ENCODE measurements around the gene DEXI. TPM values are rescaled to one million over a fixed set of nuclear protein-coding genes. Genes with fewer than 3 reads are reported as not detected.

DEXI gene
- total and polyA plus RNA-seq, 2 experiments from 2014 or later = 42.1 to 101 TPM

DNA sequence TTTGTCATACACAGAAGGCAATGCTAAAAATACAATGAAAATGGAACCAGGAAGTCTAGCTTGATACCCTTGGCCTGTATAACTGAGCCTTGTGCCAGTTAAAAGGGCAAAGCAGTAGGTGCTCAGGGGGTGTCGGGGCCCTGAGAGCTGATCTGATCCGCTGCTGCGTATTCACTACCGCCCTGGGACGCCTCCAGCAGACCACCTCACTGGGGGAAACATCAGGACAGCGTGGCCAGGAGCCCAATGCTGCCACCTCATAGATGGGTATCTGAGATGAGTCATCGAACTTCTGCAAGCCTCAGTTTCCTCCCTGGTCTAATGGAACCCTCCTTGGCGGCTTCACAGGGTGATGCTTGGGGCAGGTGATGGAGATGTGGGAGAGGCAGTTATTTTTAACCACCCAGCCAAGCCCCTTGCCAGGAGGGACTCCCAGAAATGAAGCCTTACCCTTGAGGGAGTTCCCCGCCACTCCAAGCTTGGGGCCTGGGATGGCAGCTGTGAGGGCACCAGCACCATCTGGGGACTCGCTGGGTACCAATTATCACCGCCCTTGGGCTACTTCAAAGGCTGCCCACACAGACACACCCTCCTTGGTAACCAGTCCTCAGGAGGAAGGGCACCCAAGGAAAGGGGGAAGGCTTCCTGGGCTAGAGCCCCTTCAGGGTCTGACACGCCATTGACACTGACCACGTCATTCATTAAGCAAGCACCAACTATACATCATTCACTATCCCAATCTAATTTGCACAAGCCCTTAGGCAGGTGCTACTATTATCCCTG is 7.8 kb downstream of the DEXI start:
- in situ Hi-C loops (cut with MboI) = no loop called here
- no peaks in the 10 kb centered on the region for H3F3A ChIP-seq (ENCODE audit: insufficient read depth)
- no peak for TF ChIP-seq EZH2 (IDR thresholded peaks at IDR 0.05; ENCODE audit: insufficient read depth, poor library complexity, severe bottlenecking)
- TF ChIP-seq EZH2phosphoT487 (IDR thresholded peaks at IDR 0.05; ENCODE audit: insufficient read depth, low read depth) = no peak
- no peak overlapping the region for H3K27ac ChIP-seq
- WGBS, 2 experiments (ENCODE audit: low coverage in 1 of 2, low lambda C conversion rate in 2 of 2, missing lambda C conversion rate in 2 of 2) = 94 to 98% methylated on average over 13 of the region's 13 CpGs
- H3K9me2 ChIP-seq (ENCODE audit: insufficient read depth) = no peaks in the 10 kb centered on the region
- DNase-seq = no peak
- peaks cover 28% of the 10 kb centered on the region; the same call in 1 of the 2 replicates for H3K4me1 ChIP-seq (ENCODE audit: insufficient read depth)
- no peaks in the 10 kb centered on the region for H3K27me3 ChIP-seq (replicated peaks; ENCODE audit: insufficient read depth)
- H3K4me3 ChIP-seq = no peak overlapping the region
- H3K36me3 ChIP-seq (ENCODE audit: low read depth) = no peaks in the 10 kb centered on the region
- peaks cover 93% of the 10 kb centered on the region for H3K79me2 ChIP-seq (ENCODE audit: insufficient read depth)
- H3K9ac ChIP-seq = no peak overlapping the region
- H3K9me3 ChIP-seq (ENCODE audit: low read depth) = no peaks in the 10 kb centered on the region
- H4K20me1 ChIP-seq (ENCODE audit: insufficient read depth) = peaks cover 6% of the 10 kb centered on the region; the same call in 1 of the 2 replicates
- no peak overlapping the region for H3K4me2 ChIP-seq (ENCODE audit: unreplicated experiment)
- H2AFZ ChIP-seq = no peak overlapping the region

DNA sequence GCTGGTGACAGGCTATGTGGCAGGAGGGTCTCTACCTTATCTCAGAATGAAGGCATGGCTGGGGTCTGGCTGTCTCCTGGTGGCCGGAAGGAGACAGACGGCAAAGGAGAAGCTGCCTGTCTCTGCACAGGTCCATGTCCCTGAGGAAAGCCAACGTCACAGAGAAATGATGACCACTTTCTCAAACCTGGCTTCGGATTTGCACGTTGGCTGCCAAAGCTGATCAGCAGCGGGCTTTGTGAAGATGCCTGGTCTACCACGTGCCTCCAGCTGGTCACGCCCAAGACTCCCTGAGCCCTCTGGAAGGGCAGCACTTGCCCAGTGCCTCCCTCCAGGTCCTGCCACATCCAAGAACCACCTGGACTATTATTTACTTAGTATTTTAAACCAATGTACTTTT is 8.4 kb downstream of the DEXI start:
- no peak for DNase-seq
- no peak for TF ChIP-seq EZH2phosphoT487 (IDR thresholded peaks at IDR 0.05; ENCODE audit: insufficient read depth, low read depth)
- no peak for TF ChIP-seq EZH2 (IDR thresholded peaks at IDR 0.05; ENCODE audit: insufficient read depth, poor library complexity, severe bottlenecking)
- H3K9me2 ChIP-seq (ENCODE audit: insufficient read depth) = no peaks in the 10 kb centered on the region
- no peaks in the 10 kb centered on the region for H3K27me3 ChIP-seq (replicated peaks; ENCODE audit: insufficient read depth)
- no peak overlapping the region for H3K9ac ChIP-seq
- no peak overlapping the region for H3K4me3 ChIP-seq
- in situ Hi-C loops (cut with MboI) = no loop called here
- H3K9me3 ChIP-seq (ENCODE audit: low read depth) = no peaks in the 10 kb centered on the region
- H3K79me2 ChIP-seq (ENCODE audit: insufficient read depth) = peaks cover 86% of the 10 kb centered on the region
- H4K20me1 ChIP-seq (ENCODE audit: insufficient read depth) = peaks cover 6% of the 10 kb centered on the region; the same call in 1 of the 2 replicates
- no peaks in the 10 kb centered on the region for H3F3A ChIP-seq (ENCODE audit: insufficient read depth)
- H2AFZ ChIP-seq = no peak overlapping the region
- WGBS, 2 experiments (ENCODE audit: low coverage in 1 of 2, low lambda C conversion rate in 2 of 2, missing lambda C conversion rate in 2 of 2) = 51 to 54% methylated on average over 8 of the region's 8 CpGs
- H3K4me1 ChIP-seq (ENCODE audit: insufficient read depth) = peaks cover 22% of the 10 kb centered on the region; the same call in 1 of the 2 replicates
- no peak overlapping the region for H3K27ac ChIP-seq
- no peaks in the 10 kb centered on the region for H3K36me3 ChIP-seq (ENCODE audit: low read depth)
- H3K4me2 ChIP-seq (ENCODE audit: unreplicated experiment) = no peak overlapping the region

DNA sequence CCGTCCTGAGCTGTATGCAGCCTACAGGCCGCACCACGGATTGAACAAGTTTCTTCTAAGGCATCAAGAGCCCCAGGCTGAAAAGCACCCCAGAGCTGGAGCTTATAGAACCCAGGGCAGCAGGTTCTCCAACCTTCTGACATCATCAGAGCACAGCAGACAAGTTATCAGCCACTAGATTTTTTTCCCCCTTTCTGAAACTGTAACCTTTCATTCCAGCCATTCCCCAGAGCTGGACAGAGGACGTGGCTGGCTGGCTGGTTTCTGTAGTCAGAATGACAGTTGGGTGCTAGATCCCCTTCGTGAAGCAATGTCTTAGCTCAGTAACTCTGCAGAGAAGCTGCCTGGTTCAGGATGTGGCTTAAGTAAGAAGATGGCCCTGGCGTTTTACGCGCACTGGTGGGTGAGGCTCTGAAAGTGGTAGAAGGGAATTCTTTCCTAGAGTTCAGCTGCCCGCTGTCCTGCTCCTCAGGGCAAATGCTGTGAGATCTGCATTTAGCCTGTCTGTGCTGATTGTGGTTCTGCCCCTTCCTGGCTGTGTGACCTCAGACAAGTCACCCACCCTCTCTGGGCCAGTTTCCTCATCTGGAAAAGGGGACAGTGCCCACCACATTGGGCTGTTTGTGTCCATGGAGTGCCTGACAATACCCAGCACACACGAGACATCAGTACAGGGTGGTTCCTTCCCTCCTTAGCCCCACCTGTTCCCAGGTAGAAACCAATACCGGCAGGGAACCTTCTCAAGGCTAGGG is 9.1 kb downstream of the DEXI start:
- Histone ChIP-seq H3K4me1 (ENCODE audit: insufficient read depth) (peaks cover 17% of the 10 kb centered on the region; the same call in 1 of the 2 replicates), H3K79me2 (ENCODE audit: insufficient read depth) (peaks cover 79% of the 10 kb centered on the region), H3K36me3 (ENCODE audit: low read depth) (no peaks in the 10 kb centered on the region), H4K20me1 (ENCODE audit: insufficient read depth) (peaks cover 6% of the 10 kb centered on the region; the same call in 1 of the 2 replicates), H3K27me3 (replicated peaks; ENCODE audit: insufficient read depth) (no peaks in the 10 kb centered on the region), H2AFZ (no peak overlapping the region), H3K4me3 (no peak overlapping the region), H3K4me2 (ENCODE audit: unreplicated experiment) (no peak overlapping the region), H3K9me3 (ENCODE audit: low read depth) (no peaks in the 10 kb centered on the region), H3F3A (ENCODE audit: insufficient read depth) (no peaks in the 10 kb centered on the region), H3K9ac (no peak overlapping the region), H3K27ac (no peak overlapping the region), H3K9me2 (ENCODE audit: insufficient read depth) (no peaks in the 10 kb centered on the region)
- no peak for TF ChIP-seq EZH2phosphoT487 (IDR thresholded peaks at IDR 0.05; ENCODE audit: insufficient read depth, low read depth)
- no peak for TF ChIP-seq EZH2 (IDR thresholded peaks at IDR 0.05; ENCODE audit: insufficient read depth, poor library complexity, severe bottlenecking)
- no peak for DNase-seq
- WGBS, 2 experiments (ENCODE audit: low coverage in 1 of 2, low lambda C conversion rate in 2 of 2, missing lambda C conversion rate in 2 of 2) = 85 to 91% methylated on average over 11 of the region's 11 CpGs
- in situ Hi-C loops (cut with MboI) = no loop called here

DNA sequence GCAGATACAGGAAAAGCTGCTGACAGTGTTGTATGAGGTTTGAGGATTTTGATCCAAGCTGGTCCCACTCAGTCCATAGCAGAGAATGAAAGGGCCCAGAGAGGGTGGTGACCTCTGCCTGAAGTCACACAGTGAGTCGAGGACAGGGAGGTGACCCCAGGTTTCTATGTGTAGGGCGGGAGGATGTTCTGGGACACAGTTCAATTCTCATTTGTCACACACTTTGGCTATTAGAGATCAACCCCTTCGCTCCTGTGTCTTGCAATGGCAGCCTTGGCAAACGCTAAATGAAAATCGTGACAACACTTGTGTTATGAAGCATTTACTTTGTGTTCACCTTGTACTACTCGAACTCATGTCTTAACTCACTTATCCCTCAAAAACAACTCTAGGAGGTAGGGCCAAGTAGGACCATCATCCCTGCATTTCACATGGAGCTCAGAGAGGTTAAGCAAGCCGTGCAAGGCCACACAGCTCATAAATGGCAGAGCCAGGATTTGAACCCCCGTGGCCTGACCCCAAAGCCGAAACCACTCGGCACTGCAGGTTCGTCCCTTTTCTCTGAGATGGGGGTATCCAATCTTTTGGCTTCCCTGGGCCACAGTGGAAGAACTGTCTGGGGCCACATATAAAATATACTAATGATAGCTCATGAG is 10.2 kb downstream of the DEXI start:
- no peaks in the 10 kb centered on the region for H3K36me3 ChIP-seq (ENCODE audit: low read depth)
- no peak for DNase-seq
- no peaks in the 10 kb centered on the region for H3K27me3 ChIP-seq (replicated peaks; ENCODE audit: insufficient read depth)
- 93 to 96% methylated on average over 11 of the region's 11 CpGs for WGBS, 2 experiments (ENCODE audit: low coverage in 1 of 2, low lambda C conversion rate in 2 of 2, missing lambda C conversion rate in 2 of 2)
- H3K4me3 ChIP-seq = no peak overlapping the region
- peaks cover 6% of the 10 kb centered on the region; the same call in 1 of the 2 replicates for H4K20me1 ChIP-seq (ENCODE audit: insufficient read depth)
- in situ Hi-C loops (cut with MboI) = no loop called here
- H2AFZ ChIP-seq = no peak overlapping the region
- 0 out of 2 replicates have a peak, but pooled peaks cover 10% of the 10 kb centered on the region for H3K4me1 ChIP-seq (ENCODE audit: insufficient read depth)
- no peak overlapping the region for H3K9ac ChIP-seq
- no peaks in the 10 kb centered on the region for H3K9me2 ChIP-seq (ENCODE audit: insufficient read depth)
- no peak for TF ChIP-seq EZH2 (IDR thresholded peaks at IDR 0.05; ENCODE audit: insufficient read depth, poor library complexity, severe bottlenecking)
- no peak for TF ChIP-seq EZH2phosphoT487 (IDR thresholded peaks at IDR 0.05; ENCODE audit: insufficient read depth, low read depth)
- peaks cover 68% of the 10 kb centered on the region for H3K79me2 ChIP-seq (ENCODE audit: insufficient read depth)
- H3K9me3 ChIP-seq (ENCODE audit: low read depth) = no peaks in the 10 kb centered on the region
- H3K4me2 ChIP-seq (ENCODE audit: unreplicated experiment) = no peak overlapping the region
- H3K27ac ChIP-seq = no peak overlapping the region
- no peaks in the 10 kb centered on the region for H3F3A ChIP-seq (ENCODE audit: insufficient read depth)

Data from GM23248 (cell line).